RCC 7860 (cell line): ENCODE data around the gene RGS6.

Experiments
- DNase-seq: peaks from one replicate; pipeline ENCODE4 v3.0.0-alpha.2; 2015; ENCODE audit warnings: low spot score
- FAIRE-seq: peaks from 2 replicates; lab custom pipeline; 2012; peaks lifted over from hg19 to GRCh38; lab: Jason Lieb, UNC

The RGS6 gene

DNA sequence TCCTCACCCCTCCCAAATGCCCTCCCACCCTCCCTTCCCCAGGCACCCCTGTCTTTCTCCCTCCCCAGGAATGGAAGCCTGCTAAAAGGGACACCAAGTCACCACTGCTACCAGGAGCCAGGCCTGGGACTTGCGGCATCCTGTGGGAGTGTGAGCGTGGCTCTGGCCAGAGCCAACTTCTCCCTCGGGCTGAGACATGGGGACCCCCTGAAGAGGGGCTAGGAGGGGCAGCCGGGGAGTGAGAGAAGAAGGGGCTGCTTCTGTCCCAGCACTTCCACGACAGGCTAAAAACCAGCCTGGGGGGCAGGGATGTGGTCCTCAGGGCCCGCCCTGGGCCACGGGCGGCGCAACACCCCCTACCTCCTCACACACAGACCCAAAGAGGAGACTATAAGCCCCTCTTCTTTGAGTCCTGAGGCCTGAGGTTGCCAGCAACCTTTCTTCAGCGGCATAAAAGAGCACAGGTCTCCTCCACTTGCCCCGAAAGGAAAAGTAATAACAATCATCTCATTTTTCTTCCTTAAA, 682.7 kb downstream of the RGS6 start:
- no peak for DNase-seq
- FAIRE-seq, result no peak

DNA sequence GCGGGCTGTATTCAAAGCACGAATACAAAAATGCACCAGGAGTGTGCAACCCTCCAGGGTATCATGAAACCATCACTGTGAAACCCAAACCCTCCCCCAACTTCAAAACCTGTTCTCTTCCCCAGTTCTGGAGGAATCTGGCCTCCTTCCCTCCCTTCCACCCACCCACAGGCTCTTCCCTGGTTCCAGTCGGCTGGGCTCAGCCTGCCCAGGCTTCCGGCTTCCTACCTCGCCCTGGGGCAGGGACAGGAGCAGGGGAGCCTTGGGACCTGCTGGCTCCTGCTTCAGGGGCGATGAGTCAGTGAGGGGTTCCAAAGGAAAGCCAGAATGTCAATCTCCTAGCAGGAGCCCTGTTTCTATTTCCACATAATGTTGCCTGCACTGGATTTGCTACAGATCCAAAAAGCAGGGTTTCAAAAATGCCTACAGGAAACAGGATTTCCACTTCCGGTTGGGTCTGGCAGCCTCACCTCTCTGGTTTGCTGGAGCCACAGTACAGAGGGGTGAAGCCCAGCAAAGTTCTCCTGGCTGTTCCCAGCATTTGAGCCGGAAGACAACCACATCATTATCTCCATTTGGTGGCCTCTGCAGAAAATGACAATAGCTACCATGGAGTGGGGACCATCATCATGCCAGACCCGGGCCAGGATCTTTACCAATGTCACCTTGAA, 683.4 kb downstream of the RGS6 start:
- peak; percentile 70 for FAIRE-seq
- DNase-seq, result peak; percentile 44
